ENCODE measurements around the gene PRM3. TPM values are rescaled to one million over a fixed set of nuclear protein-coding genes. Genes with fewer than 3 reads are reported as not detected.

The PRM3 gene
- total and polyA plus RNA-seq, 12 donors = not detected

DNA sequence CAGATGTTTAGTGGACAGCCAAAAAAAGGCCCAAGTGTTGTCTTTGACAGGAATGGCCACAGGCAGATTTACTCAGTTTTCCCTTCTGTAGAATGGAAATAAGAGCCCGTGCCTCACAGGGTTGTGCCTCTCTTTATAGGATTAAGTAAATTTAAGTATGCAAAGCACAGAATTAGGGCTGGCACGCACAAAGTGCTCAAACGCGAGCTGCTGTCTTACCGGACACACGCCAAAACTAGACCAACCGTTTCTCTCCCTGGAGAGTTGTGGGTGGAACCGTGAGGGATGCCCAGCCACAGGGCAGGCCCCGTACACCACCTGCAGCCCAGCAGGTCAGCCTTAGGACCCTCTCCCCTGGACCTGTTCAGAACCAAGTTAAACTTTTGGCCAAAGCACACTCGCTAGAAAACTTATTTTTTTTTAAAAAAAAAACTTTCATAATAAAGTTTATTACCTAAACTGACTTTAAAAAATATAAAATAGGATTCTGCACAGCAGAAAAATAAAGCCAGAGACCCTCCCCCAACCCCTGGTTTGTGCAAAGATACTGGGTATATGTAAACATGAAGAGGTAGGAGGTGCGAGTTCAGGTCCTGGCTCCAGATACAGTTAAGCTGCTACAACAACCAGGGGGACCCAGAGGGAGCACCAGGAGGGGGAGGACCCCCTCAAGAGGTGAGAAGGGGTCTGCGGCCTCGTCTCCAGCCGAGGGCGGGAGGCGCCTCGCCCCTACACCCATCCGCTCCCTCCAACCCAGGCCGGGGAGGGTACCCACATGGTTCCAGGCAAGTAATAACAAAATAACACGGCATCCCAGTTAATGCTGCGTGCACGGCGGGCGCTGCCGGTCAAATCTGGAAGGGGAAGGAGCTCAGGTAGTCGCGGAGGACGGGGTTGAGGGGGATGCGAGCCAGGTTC, 19.2 kb downstream of the PRM3 start:
- no peak for DNase-seq
- intact Hi-C loops (cut with DNase I) = loop anchor here (10.0 kb wide), 2 partner anchors 101 to 119 kb away; no protein-coding TSS in a partner anchor
- H3K9me3 ChIP-seq (replicated peaks in 1 of 3) = no peaks in the 10 kb centered on the region
- 58 to 69% (median 64%) methylated on average over 27 to 29 of the region's 29 CpGs for WGBS, 4 donors
- H3K36me3 ChIP-seq (replicated peaks in 1 of 2) = no peaks in the 10 kb centered on the region
- no peaks in the 10 kb centered on the region for H3K27me3 ChIP-seq
- peak overlapping the region in 1 of 4 donors; percentile 93 for H3K4me3 ChIP-seq
- H3K27ac ChIP-seq = peak overlapping the region in 1 of 5 donors; percentile 96
- no peak for TF ChIP-seq POLR2A (IDR thresholded peaks at IDR 0.05)
- TF ChIP-seq, protein P1, sequence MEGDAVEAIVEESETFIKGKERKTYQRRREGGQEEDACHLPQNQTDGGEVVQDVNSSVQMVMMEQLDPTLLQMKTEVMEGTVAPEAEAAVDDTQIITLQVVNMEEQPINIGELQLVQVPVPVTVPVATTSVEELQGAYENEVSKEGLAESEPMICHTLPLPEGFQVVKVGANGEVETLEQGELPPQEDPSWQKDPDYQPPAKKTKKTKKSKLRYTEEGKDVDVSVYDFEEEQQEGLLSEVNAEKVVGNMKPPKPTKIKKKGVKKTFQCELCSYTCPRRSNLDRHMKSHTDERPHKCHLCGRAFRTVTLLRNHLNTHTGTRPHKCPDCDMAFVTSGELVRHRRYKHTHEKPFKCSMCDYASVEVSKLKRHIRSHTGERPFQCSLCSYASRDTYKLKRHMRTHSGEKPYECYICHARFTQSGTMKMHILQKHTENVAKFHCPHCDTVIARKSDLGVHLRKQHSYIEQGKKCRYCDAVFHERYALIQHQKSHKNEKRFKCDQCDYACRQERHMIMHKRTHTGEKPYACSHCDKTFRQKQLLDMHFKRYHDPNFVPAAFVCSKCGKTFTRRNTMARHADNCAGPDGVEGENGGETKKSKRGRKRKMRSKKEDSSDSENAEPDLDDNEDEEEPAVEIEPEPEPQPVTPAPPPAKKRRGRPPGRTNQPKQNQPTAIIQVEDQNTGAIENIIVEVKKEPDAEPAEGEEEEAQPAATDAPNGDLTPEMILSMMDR (IDR thresholded peaks at IDR 0.05) = no peak
- peaks cover 0 to 30% of the 10 kb centered on the region in 2 donors for H3K4me1 ChIP-seq (replicated peaks in 1 of 2)

DNA sequence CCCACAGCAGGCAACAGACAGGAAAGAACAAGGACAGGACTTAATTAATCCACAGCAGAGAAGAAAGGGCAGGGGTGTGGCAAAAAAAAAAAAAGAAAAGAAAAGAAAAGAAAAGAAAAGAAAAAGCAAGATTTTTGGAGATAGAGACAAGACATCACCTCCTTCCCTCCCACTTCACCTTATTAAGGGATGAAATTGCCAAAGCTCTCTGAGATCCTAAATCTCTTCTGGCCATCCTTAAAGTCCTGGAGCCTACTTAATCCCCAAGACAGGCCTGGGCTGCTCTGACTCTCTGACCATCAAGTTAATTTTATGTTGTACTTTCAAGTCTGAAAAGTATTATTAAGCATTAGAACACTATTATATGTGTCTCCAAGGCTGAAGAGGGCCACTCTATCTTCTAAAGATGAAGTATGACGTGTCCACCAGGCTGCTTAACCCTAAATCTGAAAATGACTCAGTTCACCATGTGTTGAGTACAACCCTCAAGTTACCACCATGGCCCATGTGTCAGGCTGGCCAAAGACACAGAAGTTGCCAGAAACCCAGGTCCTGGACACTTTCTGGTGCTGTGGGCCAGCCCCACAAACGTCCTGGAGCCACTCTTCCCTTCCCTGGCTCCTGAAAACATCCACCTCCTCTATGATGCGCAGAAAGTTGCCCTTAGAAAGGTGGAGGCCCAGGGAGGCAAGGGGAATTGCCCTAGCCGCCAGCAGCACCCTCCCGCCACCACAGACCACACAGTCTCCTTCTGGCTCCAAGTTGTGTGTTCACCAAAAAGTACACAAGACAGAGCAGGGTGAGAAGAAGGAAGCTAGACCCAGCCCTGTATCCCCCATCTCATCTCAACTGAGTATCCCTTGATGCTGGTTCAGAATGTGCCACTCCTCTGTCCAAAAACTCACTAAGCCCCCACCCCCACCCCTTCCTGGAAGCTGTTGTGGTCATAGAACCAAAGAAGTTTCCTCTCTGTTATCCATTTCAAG, 20.1 kb downstream of the PRM3 start:
- Histone ChIP-seq H3K4me1 (replicated peaks in 1 of 2) (peaks cover 0 to 21% of the 10 kb centered on the region in 2 donors), H3K4me3 (peak overlapping the region in 1 of 4 donors; percentile 17), H3K9me3 (replicated peaks in 1 of 3) (no peaks in the 10 kb centered on the region), H3K27me3 (no peaks in the 10 kb centered on the region), H3K27ac (no peak overlapping the region), H3K36me3 (replicated peaks in 1 of 2) (no peaks in the 10 kb centered on the region)
- TF ChIP-seq POLR2A (IDR thresholded peaks at IDR 0.05) = no peak
- TF ChIP-seq, protein P1 (IDR thresholded peaks at IDR 0.05) = no peak
- intact Hi-C loops (cut with DNase I) = loop anchor here (10.0 kb wide), 2 partner anchors 101 to 119 kb away; no protein-coding TSS in a partner anchor
- 87 to 95% (median 91%) methylated on average over 4 to 5 of the region's 5 CpGs for WGBS, 4 donors
- DNase-seq = no peak

DNA sequence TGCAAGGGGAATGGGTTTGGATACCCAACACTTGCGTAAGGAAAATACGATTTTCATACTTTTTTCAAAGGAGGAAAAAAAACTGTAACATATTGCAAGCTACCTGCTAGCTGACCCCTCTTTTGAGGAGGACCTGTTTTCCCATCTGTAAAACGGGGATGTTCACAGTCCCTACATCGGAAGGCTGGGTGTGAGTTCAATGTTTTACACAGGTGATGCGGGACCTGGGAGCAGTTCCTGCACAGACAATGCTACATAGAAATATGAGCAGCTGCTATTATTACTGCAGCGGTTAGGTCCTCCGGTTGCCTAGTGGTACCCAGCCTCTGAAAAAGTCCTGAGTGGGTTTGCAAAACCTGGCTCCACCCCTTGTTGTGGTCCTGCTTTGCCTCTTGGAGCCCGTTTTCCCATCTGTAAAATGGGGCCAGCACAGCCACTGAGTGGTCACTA, 20.9 kb downstream of the PRM3 start:
- H3K27me3 ChIP-seq = no peaks in the 10 kb centered on the region
- TF ChIP-seq, protein P1 (IDR thresholded peaks at IDR 0.05) = no peak
- no peak for TF ChIP-seq POLR2A (IDR thresholded peaks at IDR 0.05)
- H3K9me3 ChIP-seq (replicated peaks in 1 of 3) = no peaks in the 10 kb centered on the region
- H3K4me1 ChIP-seq (replicated peaks in 1 of 2) = peaks cover 0 to 20% of the 10 kb centered on the region in 2 donors
- no peaks in the 10 kb centered on the region for H3K36me3 ChIP-seq (replicated peaks in 1 of 2)
- WGBS, 4 donors = 89 to 97% (median 90%) methylated on average over 8 of the region's 8 CpGs
- intact Hi-C loops (cut with DNase I) = loop anchor here (10.0 kb wide), 2 partner anchors 102 to 118 kb away; no protein-coding TSS in a partner anchor
- H3K4me3 ChIP-seq = no peak overlapping the region
- H3K27ac ChIP-seq = no peak overlapping the region
- DNase-seq = no peak

Measured in adrenal gland (tissue), 12 donors.